ENCODE measurements around the gene TMEM132C.

TMEM132C gene

DNA sequence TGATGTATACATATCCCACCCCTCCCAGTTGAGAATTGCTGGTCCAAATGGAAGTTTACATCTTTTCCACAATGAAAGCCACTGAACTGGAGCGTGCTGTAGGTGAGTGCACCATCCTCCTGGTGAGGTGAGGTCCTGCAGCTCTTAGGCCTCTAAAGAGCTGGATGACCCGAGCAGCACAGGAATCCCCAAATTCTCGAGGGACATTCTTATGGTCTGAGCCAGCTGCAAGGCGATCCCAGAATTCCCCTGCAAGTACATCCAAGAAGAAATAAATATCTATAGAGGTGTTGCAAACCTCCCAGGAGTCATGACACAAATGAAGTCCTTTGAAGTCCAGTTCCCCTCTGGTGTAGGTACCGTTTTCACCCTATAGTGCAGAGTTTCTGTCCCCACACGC, 24.0 kb downstream of the TMEM132C start:
- DNase-seq (ENCODE audit: low read depth in 1 of 2, low spot score in 1 of 2), result no peak
- no peak overlapping the region for H3K27ac ChIP-seq (replicated peaks)
- no peak for TF ChIP-seq POLR2AphosphoS5 (IDR thresholded peaks at IDR 0.05; ENCODE audit: low read depth)
- TF ChIP-seq, protein P1, sequence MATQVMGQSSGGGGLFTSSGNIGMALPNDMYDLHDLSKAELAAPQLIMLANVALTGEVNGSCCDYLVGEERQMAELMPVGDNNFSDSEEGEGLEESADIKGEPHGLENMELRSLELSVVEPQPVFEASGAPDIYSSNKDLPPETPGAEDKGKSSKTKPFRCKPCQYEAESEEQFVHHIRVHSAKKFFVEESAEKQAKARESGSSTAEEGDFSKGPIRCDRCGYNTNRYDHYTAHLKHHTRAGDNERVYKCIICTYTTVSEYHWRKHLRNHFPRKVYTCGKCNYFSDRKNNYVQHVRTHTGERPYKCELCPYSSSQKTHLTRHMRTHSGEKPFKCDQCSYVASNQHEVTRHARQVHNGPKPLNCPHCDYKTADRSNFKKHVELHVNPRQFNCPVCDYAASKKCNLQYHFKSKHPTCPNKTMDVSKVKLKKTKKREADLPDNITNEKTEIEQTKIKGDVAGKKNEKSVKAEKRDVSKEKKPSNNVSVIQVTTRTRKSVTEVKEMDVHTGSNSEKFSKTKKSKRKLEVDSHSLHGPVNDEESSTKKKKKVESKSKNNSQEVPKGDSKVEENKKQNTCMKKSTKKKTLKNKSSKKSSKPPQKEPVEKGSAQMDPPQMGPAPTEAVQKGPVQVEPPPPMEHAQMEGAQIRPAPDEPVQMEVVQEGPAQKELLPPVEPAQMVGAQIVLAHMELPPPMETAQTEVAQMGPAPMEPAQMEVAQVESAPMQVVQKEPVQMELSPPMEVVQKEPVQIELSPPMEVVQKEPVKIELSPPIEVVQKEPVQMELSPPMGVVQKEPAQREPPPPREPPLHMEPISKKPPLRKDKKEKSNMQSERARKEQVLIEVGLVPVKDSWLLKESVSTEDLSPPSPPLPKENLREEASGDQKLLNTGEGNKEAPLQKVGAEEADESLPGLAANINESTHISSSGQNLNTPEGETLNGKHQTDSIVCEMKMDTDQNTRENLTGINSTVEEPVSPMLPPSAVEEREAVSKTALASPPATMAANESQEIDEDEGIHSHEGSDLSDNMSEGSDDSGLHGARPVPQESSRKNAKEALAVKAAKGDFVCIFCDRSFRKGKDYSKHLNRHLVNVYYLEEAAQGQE (IDR thresholded peaks at IDR 0.05; ENCODE audit: insufficient replicate concordance, low read depth), result no peak
- TF ChIP-seq, protein P2, sequence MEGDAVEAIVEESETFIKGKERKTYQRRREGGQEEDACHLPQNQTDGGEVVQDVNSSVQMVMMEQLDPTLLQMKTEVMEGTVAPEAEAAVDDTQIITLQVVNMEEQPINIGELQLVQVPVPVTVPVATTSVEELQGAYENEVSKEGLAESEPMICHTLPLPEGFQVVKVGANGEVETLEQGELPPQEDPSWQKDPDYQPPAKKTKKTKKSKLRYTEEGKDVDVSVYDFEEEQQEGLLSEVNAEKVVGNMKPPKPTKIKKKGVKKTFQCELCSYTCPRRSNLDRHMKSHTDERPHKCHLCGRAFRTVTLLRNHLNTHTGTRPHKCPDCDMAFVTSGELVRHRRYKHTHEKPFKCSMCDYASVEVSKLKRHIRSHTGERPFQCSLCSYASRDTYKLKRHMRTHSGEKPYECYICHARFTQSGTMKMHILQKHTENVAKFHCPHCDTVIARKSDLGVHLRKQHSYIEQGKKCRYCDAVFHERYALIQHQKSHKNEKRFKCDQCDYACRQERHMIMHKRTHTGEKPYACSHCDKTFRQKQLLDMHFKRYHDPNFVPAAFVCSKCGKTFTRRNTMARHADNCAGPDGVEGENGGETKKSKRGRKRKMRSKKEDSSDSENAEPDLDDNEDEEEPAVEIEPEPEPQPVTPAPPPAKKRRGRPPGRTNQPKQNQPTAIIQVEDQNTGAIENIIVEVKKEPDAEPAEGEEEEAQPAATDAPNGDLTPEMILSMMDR (IDR thresholded peaks at IDR 0.05; ENCODE audit: insufficient read depth, low read length), result no peak
- no peak for TF ChIP-seq SPI1 (IDR thresholded peaks at IDR 0.05; ENCODE audit: borderline replicate concordance, low read depth)
- no peak for TF ChIP-seq GABPA (IDR thresholded peaks at IDR 0.05; ENCODE audit: low read depth)
- H3K4me3 ChIP-seq (replicated peaks; ENCODE audit: insufficient read depth, low read length), result no peak overlapping the region
- no peaks in the 10 kb centered on the region for H3K27me3 ChIP-seq (ENCODE audit: insufficient read depth, poor library complexity, severe bottlenecking)

DNA sequence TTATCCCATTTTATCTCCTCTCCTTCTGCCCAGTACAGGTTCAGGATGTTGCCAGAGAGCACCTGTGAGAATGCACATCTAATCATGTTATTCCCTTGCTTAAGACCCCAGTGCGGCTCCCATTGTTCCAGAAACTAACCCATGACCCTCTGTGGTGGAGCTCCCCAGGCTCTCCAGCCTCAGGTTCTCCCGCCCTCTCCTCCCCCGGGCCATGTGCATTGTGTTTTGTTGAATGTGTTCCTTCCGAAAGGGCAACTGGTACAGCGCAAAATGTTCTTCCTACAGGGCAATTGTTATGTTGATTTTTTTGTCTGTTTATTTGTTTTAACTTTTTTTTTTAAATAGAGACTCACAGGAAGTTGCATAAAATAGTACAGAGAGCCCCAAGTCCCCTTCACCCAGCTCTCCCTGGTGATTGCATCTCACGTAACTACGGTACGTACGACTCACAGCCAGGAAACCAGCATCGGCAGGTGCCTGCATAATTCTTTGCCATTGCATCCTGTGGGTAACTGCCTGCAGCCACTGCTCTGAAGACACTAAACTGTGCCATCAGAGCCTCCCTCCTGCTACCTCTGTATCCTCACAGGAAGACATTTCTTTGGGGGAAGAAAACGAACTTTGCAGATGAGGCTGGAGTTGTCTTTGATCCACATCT, 31.2 kb downstream of the TMEM132C start:
- no peaks in the 10 kb centered on the region for H3K27me3 ChIP-seq (ENCODE audit: insufficient read depth, poor library complexity, severe bottlenecking)
- no peak overlapping the region for H3K27ac ChIP-seq (replicated peaks)
- TF ChIP-seq SPI1 (IDR thresholded peaks at IDR 0.05; ENCODE audit: borderline replicate concordance, low read depth), result no peak
- no peak for DNase-seq (ENCODE audit: low read depth in 1 of 2, low spot score in 1 of 2)
- H3K4me3 ChIP-seq (replicated peaks; ENCODE audit: insufficient read depth, low read length), result no peak overlapping the region

DNA sequence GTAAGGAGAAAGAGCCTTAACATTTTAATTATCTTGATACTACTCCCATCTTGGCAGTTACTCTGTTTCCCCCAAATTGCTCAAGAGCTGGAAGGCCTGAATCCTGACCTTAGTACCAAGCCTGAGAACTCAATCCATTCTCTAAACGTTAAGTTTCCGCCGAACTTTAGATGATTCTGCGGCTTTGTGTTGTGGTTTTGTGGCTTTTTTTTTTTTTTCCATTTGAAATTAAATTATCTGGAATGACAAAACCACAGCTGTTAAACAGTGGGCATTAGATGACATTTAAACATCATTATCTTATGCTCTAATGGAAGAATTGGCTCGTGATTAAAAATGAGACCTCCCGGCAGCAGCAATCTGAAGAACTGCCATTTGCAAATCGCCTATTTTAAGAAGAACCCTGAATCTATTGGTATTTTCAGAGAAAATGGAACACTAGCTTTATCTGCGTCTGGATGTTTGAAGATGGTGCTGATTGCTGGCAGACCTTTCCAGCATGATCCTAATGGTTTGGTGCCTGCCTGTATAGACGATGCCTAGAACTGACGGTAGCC, 38.4 kb downstream of the TMEM132C start:
- Histone ChIP-seq H3K27ac (replicated peaks) (no peak overlapping the region), H3K4me3 (replicated peaks; ENCODE audit: insufficient read depth, low read length) (no peak overlapping the region), H3K27me3 (ENCODE audit: insufficient read depth, poor library complexity, severe bottlenecking) (no peaks in the 10 kb centered on the region)
- no peak for DNase-seq (ENCODE audit: low read depth in 1 of 2, low spot score in 1 of 2)
- TF ChIP-seq GABPA (IDR thresholded peaks at IDR 0.05; ENCODE audit: low read depth), result no peak
- TF ChIP-seq, protein P1 (IDR thresholded peaks at IDR 0.05; ENCODE audit: insufficient replicate concordance, low read depth), result no peak
- TF ChIP-seq, protein P2 (IDR thresholded peaks at IDR 0.05; ENCODE audit: insufficient read depth, low read length), result no peak
- TF ChIP-seq POLR2AphosphoS5 (IDR thresholded peaks at IDR 0.05; ENCODE audit: low read depth), result no peak
- no peak for TF ChIP-seq SPI1 (IDR thresholded peaks at IDR 0.05; ENCODE audit: borderline replicate concordance, low read depth)

DNA sequence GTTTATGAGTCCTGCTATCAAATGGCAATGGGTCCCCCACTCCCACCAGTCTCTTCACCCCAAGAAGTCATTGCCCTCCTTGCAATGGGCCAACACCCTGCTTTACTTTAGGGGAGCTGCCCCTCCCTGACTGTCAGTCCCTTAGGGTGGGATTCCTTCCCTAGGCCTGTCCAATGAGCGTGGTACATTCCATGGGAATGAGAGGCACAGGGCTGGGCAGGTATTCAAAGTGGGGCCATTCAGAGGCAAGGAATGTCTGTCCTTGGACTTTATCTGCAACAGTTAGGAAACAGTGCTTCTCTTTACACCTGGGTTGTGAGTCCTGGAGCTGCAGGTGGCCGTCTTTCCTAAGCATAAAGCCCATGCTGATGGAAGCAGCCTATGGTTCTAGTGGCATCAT, 40.8 kb downstream of the TMEM132C start:
- TF ChIP-seq, protein P1 (IDR thresholded peaks at IDR 0.05; ENCODE audit: insufficient replicate concordance, low read depth), result no peak
- TF ChIP-seq, protein P2 (IDR thresholded peaks at IDR 0.05; ENCODE audit: insufficient read depth, low read length), result no peak
- TF ChIP-seq GABPA (IDR thresholded peaks at IDR 0.05; ENCODE audit: low read depth), result no peak
- TF ChIP-seq POLR2AphosphoS5 (IDR thresholded peaks at IDR 0.05; ENCODE audit: low read depth), result no peak
- no peak for TF ChIP-seq SPI1 (IDR thresholded peaks at IDR 0.05; ENCODE audit: borderline replicate concordance, low read depth)
- Histone ChIP-seq H3K4me3 (replicated peaks; ENCODE audit: insufficient read depth, low read length) (no peak overlapping the region), H3K27ac (replicated peaks) (no peak overlapping the region), H3K27me3 (ENCODE audit: insufficient read depth, poor library complexity, severe bottlenecking) (no peaks in the 10 kb centered on the region)
- no peak for DNase-seq (ENCODE audit: low read depth in 1 of 2, low spot score in 1 of 2)

Measured in HL-60 (cell line).